H1 (cell line): Measurements from ENCODE around the gene IL1RAPL1. TPM values are rescaled to one million over a fixed set of nuclear protein-coding genes. Genes with fewer than 3 reads are reported as not detected.

Experiments
- CTCF ChIA-PET: fragments of 300-600 bp; sonication (Branson Sonifier 250); formaldehyde crosslinking; loops from one replicate; lab custom pipeline; 2021; ENCODE audit not compliant: partially characterized antibody; lab: Charles Lee
- POLR2A ChIA-PET: fragments of 300-600 bp; sonication (Branson Sonifier 250); formaldehyde crosslinking; loops from one replicate; lab custom pipeline; 2021; ENCODE audit warnings: inconsistent platforms; ENCODE audit not compliant: partially characterized antibody; lab: Charles Lee
- DNase-seq, 2 experiments: peaks; one replicate each; pipeline versions ENCODE4 v3.0.0 to v3.0.0-alpha.2; 2010 to 2022; ENCODE audit warnings: low spot score in 2 of 2, low read depth in 1 of 2, mixed read lengths in 1 of 2
- FAIRE-seq: peaks from 2 replicates; lab custom pipeline; 2011; peaks lifted over from hg19 to GRCh38; lab: Jason Lieb, UNC
- H2AFZ ChIP-seq: 2 replicates; pipeline ENCODE4 v1.8.1; 2012; ENCODE audit warnings: low read length, inconsistent platforms
- H2AK5ac ChIP-seq: 2 replicates; pipeline ENCODE4 v1.6.1; 2013; ENCODE audit warnings: low read depth, low read length
- H2BK120ac ChIP-seq: replicated peaks from 2 replicates; pipeline ENCODE3; 2013; ENCODE audit warnings: low read depth, low read length, inconsistent platforms
- H2BK12ac ChIP-seq: 2 replicates; pipeline ENCODE4 v1.6.1; 2013; ENCODE audit warnings: low read depth, low read length
- H2BK15ac ChIP-seq: 2 replicates; pipeline ENCODE4 v1.6.1; 2013; ENCODE audit warnings: low read length
- H2BK20ac ChIP-seq: 2 replicates; pipeline ENCODE4 v1.6.1; 2013; ENCODE audit warnings: low read length
- H2BK5ac ChIP-seq: 2 replicates; pipeline ENCODE4 v1.6.1; 2013; ENCODE audit warnings: low read depth, low read length
- H3K14ac ChIP-seq: 2 replicates; pipeline ENCODE4 v1.6.1; 2013; ENCODE audit warnings: inconsistent platforms; ENCODE audit not compliant: insufficient read length
- H3K18ac ChIP-seq: 2 replicates; pipeline ENCODE4 v1.6.1; 2013; ENCODE audit warnings: low read length; ENCODE audit errors: extremely low read depth
- H3K23ac ChIP-seq: 2 replicates; pipeline ENCODE4 v1.6.1; 2013; ENCODE audit warnings: inconsistent platforms; ENCODE audit not compliant: insufficient read length
- H3K23me2 ChIP-seq: 2 replicates; pipeline ENCODE4 v1.6.1; 2013; ENCODE audit warnings: low read depth, low read length
- H3K27ac ChIP-seq: 2 replicates; pipeline ENCODE4 v1.6.1; 2011; ENCODE audit warnings: low read depth, low read length, inconsistent platforms
- H3K27me3 ChIP-seq, 4 experiments: replicated peaks in 1 of 4; 1 replicate in 1 of 4; 2 replicates in 3 of 4; pipeline versions ENCODE4 v1.6.1 to v1.8.1; 2011 to 2013; ENCODE audit warnings: low read length in 3 of 4, mild to moderate bottlenecking in 3 of 4, inconsistent platforms in 2 of 4, mixed read lengths in 2 of 4, moderate library complexity in 1 of 4; ENCODE audit not compliant: control insufficient read depth in 3 of 4, insufficient read depth in 3 of 4; ENCODE audit errors: extremely low read depth in 1 of 4
- H3K36me3 ChIP-seq, 4 experiments: 2 replicates each; pipeline versions ENCODE4 v1.6.1 to v1.8.1; 2011 to 2013; ENCODE audit warnings: mild to moderate bottlenecking in 4 of 4, low read length in 3 of 4, moderate library complexity in 2 of 4, control low read depth in 1 of 4, inconsistent platforms in 1 of 4; ENCODE audit not compliant: insufficient read depth in 4 of 4, control insufficient read depth in 2 of 4
- H3K4ac ChIP-seq: replicated peaks from 2 replicates; pipeline ENCODE3; 2013; ENCODE audit warnings: low read length, low read depth, mixed read lengths, inconsistent platforms; ENCODE audit not compliant: insufficient read length
- H3K4me1 ChIP-seq, 4 experiments: replicated peaks in 1 of 4; 1 replicate in 1 of 4; 2 replicates in 3 of 4; pipeline versions ENCODE4 v1.6.1 to v1.8.1; 2011 to 2013; ENCODE audit warnings: low read length in 3 of 4, inconsistent platforms in 2 of 4, mixed read lengths in 1 of 4; ENCODE audit not compliant: insufficient read depth in 4 of 4, control insufficient read depth in 3 of 4
- H3K4me2 ChIP-seq, 2 experiments: 2 replicates each; pipeline versions ENCODE4 v1.6.1 to v1.8.1; 2011 to 2013; ENCODE audit warnings: low read depth in 2 of 2, low read length in 2 of 2, control low read depth in 1 of 2, inconsistent platforms in 1 of 2, mild to moderate bottlenecking in 1 of 2; ENCODE audit not compliant: insufficient read depth in 1 of 2
- H3K4me3 ChIP-seq, 4 experiments: fragments of 200-600, 300-600 bp in 1 of 4; sonication (generic), shearing (Covaris generic), sonication (Bioruptor Twin) in 1 of 4; 2 replicates each; pipeline versions ENCODE4 v1.5.1 to v1.8.1; 2011 to 2016; ENCODE audit warnings: low read length in 4 of 4, low read depth in 3 of 4, control low read depth in 2 of 4, inconsistent platforms in 2 of 4, mild to moderate bottlenecking in 2 of 4, mixed read lengths in 1 of 4, moderate library complexity in 1 of 4; ENCODE audit not compliant: insufficient read depth in 2 of 4; ENCODE audit errors: extremely low read depth in 1 of 4
- H3K56ac ChIP-seq: replicated peaks from 2 replicates; pipeline ENCODE3; 2013; ENCODE audit warnings: low read depth, mild to moderate bottlenecking, mixed read lengths, low read length, inconsistent platforms; ENCODE audit not compliant: insufficient read length
- H3K79me1 ChIP-seq: 2 replicates; pipeline ENCODE4 v1.6.1; 2013; ENCODE audit warnings: low read depth, low read length, control low read depth
- H3K79me2 ChIP-seq, 2 experiments: 2 replicates each; pipeline versions ENCODE4 v1.6.1 to v1.8.1; 2012 to 2013; ENCODE audit warnings: low read length in 2 of 2, mild to moderate bottlenecking in 2 of 2, inconsistent platforms in 1 of 2; ENCODE audit not compliant: insufficient read depth in 2 of 2, control insufficient read depth in 1 of 2
- H3K9ac ChIP-seq, 4 experiments: replicated peaks in 1 of 4; 1 replicate in 1 of 4; 2 replicates in 3 of 4; pipeline versions ENCODE4 v1.6.1 to v1.8.1; 2011 to 2013; ENCODE audit warnings: low read depth in 3 of 4, low read length in 3 of 4, control low read depth in 2 of 4, mild to moderate bottlenecking in 2 of 4, moderate library complexity in 2 of 4, inconsistent platforms in 1 of 4; ENCODE audit errors: extremely low read depth in 1 of 4
- H3K9me3 ChIP-seq, 2 experiments: 2 replicates each; pipeline versions ENCODE4 v1.6.1 to v1.8.1; 2012 to 2013; ENCODE audit warnings: mild to moderate bottlenecking in 2 of 2, moderate library complexity in 2 of 2, control low read depth in 1 of 2, inconsistent platforms in 1 of 2, low read depth in 1 of 2, low read length in 1 of 2, mixed read lengths in 1 of 2; ENCODE audit not compliant: insufficient read depth in 2 of 2
- H4K20me1 ChIP-seq, 2 experiments: replicated peaks in 1 of 2; 2 replicates each; pipeline versions ENCODE3 to v1.8.1; 2011 to 2013; ENCODE audit warnings: inconsistent platforms in 2 of 2, low read length in 2 of 2, mild to moderate bottlenecking in 1 of 2; ENCODE audit not compliant: insufficient read depth in 2 of 2, control insufficient read depth in 1 of 2
- H4K5ac ChIP-seq: 2 replicates; pipeline ENCODE4 v1.6.1; 2013; ENCODE audit warnings: low read length, low read depth, mixed read lengths, inconsistent platforms; ENCODE audit not compliant: insufficient read length
- H4K8ac ChIP-seq: 2 replicates; pipeline ENCODE4 v1.8.0; 2013; ENCODE audit warnings: mild to moderate bottlenecking, moderate library complexity, low read length, inconsistent platforms; ENCODE audit not compliant: insufficient read depth; ENCODE audit errors: extremely low read depth
- H4K91ac ChIP-seq: replicated peaks from 2 replicates; pipeline ENCODE3; 2013; ENCODE audit warnings: low read length, mixed read lengths, inconsistent platforms; ENCODE audit not compliant: insufficient read length
- CREB1 ChIP-seq: IDR thresholded peaks from 2 replicates; pipeline ENCODE4 v1.6.1; 2012; ENCODE audit warnings: inconsistent platforms
- GABPA ChIP-seq: IDR thresholded peaks from 2 replicates; pipeline ENCODE4 v1.6.1; 2011; ENCODE audit warnings: mild to moderate bottlenecking, low read length, moderate library complexity, borderline replicate concordance; ENCODE audit not compliant: insufficient read depth
- GTF2F1 ChIP-seq: IDR thresholded peaks from 2 replicates; pipeline ENCODE4 v1.6.1; 2012; ENCODE audit warnings: low read depth, low read length, improper control_type of control experiment, borderline replicate concordance
- TAF1 ChIP-seq: IDR thresholded peaks from 2 replicates; pipeline ENCODE4 v1.6.1; 2011; ENCODE audit warnings: mild to moderate bottlenecking, low read depth, low read length
- TCF12 ChIP-seq: IDR thresholded peaks from 2 replicates; pipeline ENCODE4 v1.6.1; 2011; ENCODE audit warnings: low read depth, mild to moderate bottlenecking, low read length
- WGBS, 2 experiments: shearing (Covaris generic) in 1 of 2; methylation state at CpG; one replicate each; pipeline versions ENCODE4 v1.1.6 to v1.1.7; 2013 to 2015; ENCODE audit warnings: low lambda C conversion rate in 2 of 2, mixed read lengths in 2 of 2, inconsistent platforms in 1 of 2, low coverage in 1 of 2, missing lambda C conversion rate in 1 of 2; ENCODE audit not compliant: insufficient replicate concordance in 2 of 2, insufficient coverage in 1 of 2, insufficient read length in 1 of 2; ENCODE audit errors: extremely low coverage in 1 of 2, missing lambda C conversion rate in 1 of 2; 5-methylcytosine and 5-hydroxymethylcytosine counted together
- polyA plus RNA-seq, 7 experiments: library from polyadenylated mRNA; depleted of rRNA in 3 of 7; stranded (reverse) in 5 of 7; unstranded in 2 of 7; fragments of >200 nt in 5 of 7; fragments of 200-250 nt in 2 of 7; gene quantifications; 1 replicate in 5 of 7; 2 replicates in 1 of 7; 4 replicates in 1 of 7; pipeline versions ENCODE4 v1.2.1 to v1.2.3, GENCODE V29; 2011 to 2013; ENCODE audit warnings: missing spikeins in 2 of 7, mixed read lengths in 2 of 7
- total RNA-seq: library from RNA; stranded (reverse); fragmentation: NEBNext Ultra II Directional; extraction: Animal tissue kit (Norgen Biotek cat#: 25700); gene quantifications from 2 replicates; pipeline ENCODE4 v1.2.1, GENCODE V29; 2021
- TF ChIP-seq, protein P1 (sequence below): IDR thresholded peaks from 2 replicates; pipeline ENCODE4 v1.6.1; 2012; ENCODE audit warnings: inconsistent platforms

The IL1RAPL1 gene
- total and polyA plus RNA-seq, 2 of the 8 experiments (the other 6 are each of a cell fraction or from before 2014, with no cell fraction given), result 0.11 to 0.35 TPM

DNA sequence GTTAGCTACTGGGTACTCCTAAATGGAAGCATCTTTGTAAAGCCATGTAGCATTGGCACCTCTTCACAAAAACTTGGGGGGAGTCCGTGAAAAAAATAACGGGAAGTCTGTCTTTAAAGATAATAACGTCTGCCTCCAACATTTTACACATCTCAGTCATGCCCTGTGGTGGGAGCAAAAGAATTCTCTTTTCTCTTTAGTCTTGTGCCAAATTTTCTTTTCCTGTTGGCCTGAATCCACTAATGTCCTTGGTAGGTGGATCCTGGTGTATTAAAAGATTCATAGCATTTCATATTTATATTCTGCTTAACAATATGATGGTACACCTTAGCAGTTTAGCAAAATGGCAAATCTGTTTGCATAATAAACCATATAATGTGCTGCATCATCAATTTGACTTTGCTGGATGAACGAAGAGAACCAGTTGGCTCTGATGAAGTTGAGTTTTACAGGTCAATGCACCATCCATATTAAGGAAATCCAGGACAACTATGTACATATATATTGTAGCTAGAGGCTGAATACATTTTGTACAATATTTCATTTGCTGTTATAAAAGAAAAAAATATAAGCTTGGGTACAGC, 881.8 kb downstream of the IL1RAPL1 start:
- H4K91ac ChIP-seq, result no peak overlapping the region
- H3K9me3 ChIP-seq, result no peaks in the 10 kb centered on the region
- H3K4ac ChIP-seq, result no peak overlapping the region
- H3K79me1 ChIP-seq, result no peaks in the 10 kb centered on the region
- H3K56ac ChIP-seq, result no peak overlapping the region
- no peaks in the 10 kb centered on the region for H3K36me3 ChIP-seq
- no peak overlapping the region for H3K4me3 ChIP-seq
- no peak overlapping the region for H2BK12ac ChIP-seq
- no peaks in the 10 kb centered on the region for H3K27me3 ChIP-seq
- H2AK5ac ChIP-seq, result no peak overlapping the region
- H2BK20ac ChIP-seq, result no peak overlapping the region
- H3K18ac ChIP-seq, result no peak overlapping the region
- POLR2A ChIA-PET, result no interaction called here
- H4K8ac ChIP-seq, result no peak overlapping the region
- H2BK15ac ChIP-seq, result no peak overlapping the region
- H3K14ac ChIP-seq, result no peak overlapping the region
- WGBS, 2 experiments, result 80% methylated on average over 4 of the region's 4 CpGs; no CpG with 5 or more reads in 1 of the 2 experiments
- H3K4me2 ChIP-seq, result no peak overlapping the region
- TF ChIP-seq, protein P1, sequence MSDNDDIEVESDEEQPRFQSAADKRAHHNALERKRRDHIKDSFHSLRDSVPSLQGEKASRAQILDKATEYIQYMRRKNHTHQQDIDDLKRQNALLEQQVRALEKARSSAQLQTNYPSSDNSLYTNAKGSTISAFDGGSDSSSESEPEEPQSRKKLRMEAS, result no peak
- TF ChIP-seq GABPA, result no peak
- no peak for TF ChIP-seq CREB1
- no peak for TF ChIP-seq TCF12
- TF ChIP-seq TAF1, result no peak
- TF ChIP-seq GTF2F1, result no peak
- TF ChIP-seq, all 59 proteins: peak for 0
- H3K79me2 ChIP-seq, result no peaks in the 10 kb centered on the region
- no peaks in the 10 kb centered on the region for H4K20me1 ChIP-seq
- no peak overlapping the region for H3K9ac ChIP-seq
- DNase-seq, result no peak
- no peak overlapping the region for H2AFZ ChIP-seq
- H2BK120ac ChIP-seq, result no peak overlapping the region
- peaks cover 0 to 3% (median 0%) of the 10 kb centered on the region in 4 experiments; a peak in 1 of 7 replicates for H3K4me1 ChIP-seq
- H3K23ac ChIP-seq, result no peak overlapping the region
- H4K5ac ChIP-seq, result no peak overlapping the region
- no peak overlapping the region for H2BK5ac ChIP-seq
- no peak for FAIRE-seq
- no peaks in the 10 kb centered on the region for H3K23me2 ChIP-seq
- H3K27ac ChIP-seq, result no peak overlapping the region
- CTCF ChIA-PET, result interaction anchor here (0.5 kb wide), 1 partner anchor 24 kb away, joined by 3 read pairs; no protein-coding TSS in a partner anchor
